Activated CD4-positive, alpha-beta T cell treated with anti-CD3 and anti-CD28 coated beads, Interleukin-2, amount 50 U/mL, for 48 hours (primary cell): ENCODE results near the gene PGLYRP3.

Experiments
- DNase-seq, 2 experiments: peaks; one replicate each; pipeline ENCODE4 v3.0.0-alpha.2; 2020

The PGLYRP3 gene

DNA sequence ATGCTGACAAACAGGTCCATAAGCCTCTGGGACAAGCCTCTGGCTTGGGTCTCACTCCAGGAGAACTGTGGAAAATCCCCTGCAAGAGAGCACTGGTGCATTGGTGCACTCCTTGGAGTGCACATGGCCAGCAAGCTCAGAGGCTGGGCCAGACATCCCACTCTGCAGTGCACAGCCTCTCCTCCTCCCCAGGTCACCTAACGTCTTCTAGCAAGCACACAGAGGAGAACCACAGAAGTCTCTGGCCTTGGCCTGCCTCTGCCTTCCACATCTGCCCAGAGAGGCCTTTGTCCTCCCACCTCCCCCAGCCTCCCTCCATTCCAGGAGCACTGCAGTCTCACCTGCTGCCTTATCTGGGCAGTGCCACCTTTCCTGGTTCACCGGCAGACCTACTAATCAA lies 4.2 kb downstream of the PGLYRP3 start:
- DNase-seq, result no peak

DNA sequence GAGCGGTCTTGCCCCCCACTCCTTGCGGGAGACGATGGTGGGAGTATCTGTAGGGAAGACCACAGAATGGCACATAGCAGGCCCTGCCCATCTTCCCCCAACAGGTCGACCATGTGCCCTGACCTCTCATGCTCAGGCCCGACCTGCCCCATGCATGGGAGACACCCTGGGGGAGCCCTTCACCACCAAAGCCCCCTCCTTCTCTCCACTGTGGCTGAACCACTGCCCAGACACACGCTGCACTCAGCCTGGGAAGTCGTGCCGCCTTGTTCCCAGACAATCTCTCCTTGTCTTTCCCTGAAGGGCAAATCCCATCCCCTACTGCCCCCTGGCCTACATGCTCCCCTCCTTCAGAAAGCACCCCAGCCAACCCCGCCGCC lies 5.5 kb downstream of the PGLYRP3 start:
- DNase-seq, result no peak

DNA sequence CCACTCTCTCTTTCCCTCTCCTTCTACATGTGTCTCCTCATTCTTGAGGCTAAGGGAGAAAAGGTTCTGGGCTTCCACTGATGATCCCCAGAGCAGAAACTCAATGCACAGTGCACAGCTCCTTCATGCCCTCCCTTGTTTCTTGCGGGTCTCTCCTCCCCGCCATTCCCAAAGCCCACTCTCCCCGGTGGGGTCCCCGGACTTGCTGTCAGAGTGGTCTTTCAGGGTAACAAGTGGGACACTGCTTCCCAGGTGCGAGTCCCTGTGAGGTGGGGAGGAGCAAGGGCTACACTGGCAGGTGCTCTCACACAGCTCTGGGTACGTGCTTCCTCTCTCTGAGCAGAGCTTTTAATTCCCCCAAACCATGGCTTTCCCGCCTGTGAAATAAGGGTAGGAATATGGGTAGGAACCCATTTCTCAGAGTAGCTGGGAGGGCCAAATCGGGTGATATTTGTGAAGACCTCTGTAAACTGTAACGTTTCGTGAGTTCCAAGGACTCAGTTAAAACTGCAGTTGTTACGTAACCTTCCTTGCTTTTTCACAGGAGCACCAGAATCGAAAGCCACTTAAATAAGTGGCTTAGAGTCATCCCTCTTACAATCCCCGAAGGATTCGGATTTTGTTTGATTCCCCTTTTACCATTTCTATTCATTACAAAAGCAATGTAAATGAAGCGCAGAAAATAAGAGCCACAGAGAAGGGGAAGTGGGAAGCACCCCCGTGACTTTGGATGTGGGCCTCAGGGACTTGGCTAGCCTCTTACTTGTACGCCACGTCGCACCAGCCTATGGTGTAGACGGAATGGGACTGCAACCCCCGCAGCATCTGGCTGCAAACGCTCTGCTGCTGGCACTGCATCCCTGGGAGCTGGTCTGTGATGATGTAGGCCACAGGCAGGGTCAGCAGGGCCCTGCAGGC lies 6.2 kb downstream of the PGLYRP3 start:
- no peak for DNase-seq

DNA sequence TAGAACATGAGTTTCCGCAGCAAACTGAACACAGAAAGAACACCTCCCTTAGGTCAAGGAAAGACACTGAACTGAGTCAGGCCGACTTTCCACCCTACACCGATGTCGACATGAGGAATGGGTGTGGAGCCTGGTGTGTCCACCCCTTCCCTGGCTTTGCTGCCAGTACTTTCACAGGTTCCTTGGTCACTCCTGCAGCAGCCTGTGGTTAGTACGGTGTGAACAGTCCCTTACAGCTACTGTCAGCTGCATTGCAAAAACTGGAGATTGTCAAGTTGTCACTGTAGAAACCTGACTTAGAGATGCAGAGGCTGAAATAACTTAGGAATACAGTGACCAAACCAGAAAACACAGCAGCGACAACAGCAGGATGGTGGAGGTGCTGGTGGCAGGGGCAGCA lies 7.1 kb downstream of the PGLYRP3 start:
- no peak for DNase-seq

DNA sequence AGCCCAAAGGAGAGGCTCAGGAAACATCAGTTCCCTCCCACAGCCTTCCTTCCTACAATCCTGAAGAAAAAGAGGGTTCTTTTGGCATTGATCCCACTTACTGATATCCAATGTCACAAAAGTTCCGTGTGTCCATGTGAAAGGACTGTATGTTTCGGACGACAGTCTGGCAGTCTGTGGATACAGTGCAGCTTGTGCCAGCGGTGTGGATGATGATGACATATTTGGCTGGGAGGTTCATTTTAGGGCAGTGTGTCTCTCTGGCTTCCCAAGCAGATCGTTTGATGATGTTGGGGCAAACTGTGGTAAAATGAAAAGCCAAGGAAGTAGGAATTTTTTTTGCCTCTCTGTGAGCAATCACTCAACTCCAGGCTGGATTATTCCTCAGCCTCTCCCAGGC lies 10.4 kb downstream of the PGLYRP3 start:
- no peak for DNase-seq

DNA sequence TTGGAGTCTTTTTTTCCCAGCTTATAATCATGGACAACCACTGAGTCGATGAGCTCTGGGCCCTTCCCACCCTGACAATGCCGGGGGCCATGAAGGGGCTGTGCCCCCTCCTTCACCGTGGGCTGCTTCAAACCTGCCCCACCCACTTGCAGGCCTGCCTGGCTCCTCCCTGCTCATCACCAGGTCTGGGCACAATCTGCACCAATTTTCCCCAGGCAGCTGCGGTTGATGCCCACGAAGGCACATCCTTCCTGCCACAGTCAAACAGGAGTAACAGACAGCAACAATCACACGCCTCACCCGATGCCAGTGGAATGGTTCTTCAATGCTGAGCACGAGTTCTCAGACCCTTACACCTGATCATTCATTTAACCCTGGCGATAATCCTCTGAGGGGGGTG lies 18.9 kb downstream of the PGLYRP3 start:
- DNase-seq, result peak in 1 of 2 experiments; percentile 14

DNA sequence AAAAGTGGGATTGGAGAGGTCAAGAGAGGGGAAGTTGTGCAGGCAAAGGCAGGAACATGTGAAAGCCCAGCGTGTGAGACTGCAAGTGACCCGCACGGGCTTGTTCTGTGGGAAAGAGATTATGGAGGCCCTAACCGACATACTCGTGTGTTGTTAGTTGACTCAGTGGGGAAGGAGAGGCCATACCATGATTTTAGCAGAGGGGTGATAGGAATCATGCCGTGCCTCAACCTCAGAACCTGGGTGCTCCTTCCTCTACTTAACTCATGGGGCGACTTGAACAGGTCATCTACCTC lies 19.3 kb downstream of the PGLYRP3 start:
- DNase-seq, result no peak

DNA sequence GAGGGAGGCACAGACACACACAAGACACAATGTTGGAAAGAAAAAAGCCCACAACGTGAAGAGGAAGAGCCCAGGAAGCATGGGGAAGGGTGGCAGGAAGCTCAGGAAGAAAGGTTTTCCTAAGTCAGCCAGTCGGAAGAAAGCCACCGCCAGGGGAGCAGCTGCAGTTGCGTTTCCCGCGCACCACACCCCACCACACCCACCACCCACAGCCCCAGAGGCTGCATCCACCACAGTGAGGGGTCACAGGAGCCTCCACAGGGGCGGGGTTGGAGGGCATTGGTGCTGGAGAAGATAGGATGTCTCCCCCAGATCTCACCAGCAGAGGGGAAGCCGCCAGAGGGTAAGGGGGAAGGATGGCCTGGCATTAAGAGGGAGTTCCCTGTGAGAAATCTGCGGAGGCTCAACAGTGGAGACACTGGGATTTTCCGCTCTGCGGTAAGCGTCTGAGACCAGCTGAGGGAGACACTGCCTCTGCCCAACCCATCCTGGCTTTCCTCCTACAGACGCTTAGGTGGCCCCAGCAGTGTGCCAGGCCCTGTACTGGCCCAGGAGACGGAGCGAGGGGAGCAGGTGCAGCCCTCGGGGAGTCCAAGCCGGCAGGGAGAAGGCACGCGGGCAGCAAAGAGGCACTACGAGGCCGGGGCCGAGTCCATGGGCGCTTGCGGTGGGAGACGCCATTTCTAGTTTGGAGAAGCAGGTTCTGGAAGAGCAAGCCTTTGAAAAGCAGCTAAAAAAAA lies 19.8 kb downstream of the PGLYRP3 start:
- no peak for DNase-seq

DNA sequence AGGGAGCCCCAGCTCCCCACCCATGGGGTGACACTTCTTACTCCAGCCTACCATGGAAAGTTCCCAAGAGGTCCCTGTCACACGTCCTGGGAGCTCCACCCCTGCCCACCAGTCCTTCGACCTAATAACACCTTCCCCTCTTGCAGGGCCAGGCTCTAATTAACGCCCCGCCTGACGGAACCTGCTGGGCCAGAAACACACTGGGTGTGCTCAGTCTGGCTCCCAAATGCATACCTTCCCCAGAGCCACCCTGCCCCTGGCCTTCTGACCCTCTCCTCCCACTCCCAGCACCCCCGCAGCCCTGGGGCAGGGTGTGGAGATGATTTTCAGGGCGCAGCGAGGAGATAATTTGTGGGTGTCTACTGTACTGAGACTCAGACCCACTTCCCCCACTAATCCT lies 20.6 kb downstream of the PGLYRP3 start:
- no peak for DNase-seq

DNA sequence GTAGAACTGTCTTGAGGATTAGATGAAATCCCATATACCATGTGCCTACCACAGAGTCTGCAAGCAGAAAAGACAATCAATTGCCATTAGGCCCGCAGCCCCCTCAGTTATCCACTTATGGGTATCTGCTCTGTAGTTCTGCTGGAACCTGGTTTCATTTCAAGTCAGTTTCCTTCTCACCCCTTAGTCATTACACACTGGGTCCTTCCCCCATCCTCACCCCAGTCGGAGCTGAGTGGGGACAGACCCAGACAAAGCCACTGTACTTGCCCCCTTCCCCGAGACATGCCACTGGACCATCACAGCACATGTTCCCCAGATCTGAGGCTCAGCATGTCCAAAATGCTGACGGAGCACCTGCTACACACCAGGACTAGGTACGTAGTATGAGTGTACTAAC lies 21.2 kb downstream of the PGLYRP3 start:
- no peak for DNase-seq

DNA sequence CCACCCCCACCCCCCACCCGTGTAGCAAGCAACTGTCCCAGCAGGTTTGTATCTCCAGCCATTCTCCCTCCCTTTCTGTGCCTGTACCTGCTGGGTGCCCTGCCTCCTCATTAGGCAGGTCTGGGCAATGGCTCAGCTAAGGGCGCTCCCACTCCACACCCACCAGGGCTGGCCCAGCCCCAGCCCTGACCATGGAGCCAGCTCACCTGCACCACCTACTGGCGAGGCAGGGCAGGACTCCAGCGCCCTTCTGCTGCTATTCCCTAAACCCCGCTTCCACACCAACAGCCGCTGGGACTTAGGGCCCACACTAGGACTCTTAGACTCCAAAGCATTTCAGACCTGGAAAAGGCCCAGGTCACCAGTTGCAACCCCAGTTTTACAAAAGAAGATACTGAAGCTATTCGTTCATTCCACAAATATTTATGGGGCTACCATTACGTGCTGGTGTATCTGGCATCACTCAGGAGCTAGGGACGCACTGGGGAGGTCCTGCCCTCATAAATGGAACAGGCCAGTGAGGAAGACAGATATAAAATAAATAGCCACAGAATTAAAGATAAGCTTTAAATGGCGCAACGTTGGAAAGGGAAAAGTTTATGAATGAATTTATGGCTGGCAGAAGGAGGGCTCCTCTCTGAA lies 24.0 kb downstream of the PGLYRP3 start:
- DNase-seq, result peak; percentile 36 to 43

DNA sequence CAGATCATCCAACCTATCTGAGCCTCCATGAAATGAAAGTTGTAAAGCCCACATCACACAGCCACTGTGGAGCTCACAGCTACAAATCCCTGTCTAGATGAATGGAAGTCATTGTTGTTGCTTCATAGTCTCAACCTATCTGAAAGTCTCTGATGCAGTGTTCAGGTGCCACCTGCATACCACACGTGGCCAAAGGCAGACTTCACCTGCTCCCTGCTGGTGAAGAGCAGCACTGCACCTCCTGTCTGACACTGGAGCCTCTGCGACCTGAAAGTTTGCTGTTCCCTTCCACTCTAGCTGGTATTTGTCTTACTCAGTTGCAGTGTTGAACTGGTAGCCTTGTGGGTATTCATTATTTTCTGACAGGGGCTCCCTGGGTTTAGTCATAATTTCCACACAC lies 34.9 kb downstream of the PGLYRP3 start:
- DNase-seq, result peak; percentile 47 to 65

DNA sequence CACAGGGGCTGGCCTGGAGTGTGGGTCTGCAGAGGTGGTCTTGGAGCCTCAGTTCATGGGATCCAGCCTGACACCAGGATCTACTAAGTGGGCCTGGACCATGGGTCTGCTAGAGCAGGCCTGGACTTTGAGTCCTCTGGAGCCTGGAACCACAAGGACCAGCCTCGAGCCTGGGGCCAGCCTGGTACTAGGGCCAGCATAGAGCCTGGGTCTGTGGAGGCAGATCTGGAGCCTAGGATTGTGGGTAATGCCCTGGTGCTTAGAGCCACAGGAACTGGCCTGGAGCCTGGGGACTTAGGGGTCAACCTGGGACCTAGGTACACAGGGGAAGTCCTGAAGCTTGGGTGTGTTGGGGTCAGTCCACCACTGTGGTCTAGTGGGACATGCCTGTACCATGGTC lies 40.6 kb downstream of the PGLYRP3 start:
- no peak for DNase-seq

DNA sequence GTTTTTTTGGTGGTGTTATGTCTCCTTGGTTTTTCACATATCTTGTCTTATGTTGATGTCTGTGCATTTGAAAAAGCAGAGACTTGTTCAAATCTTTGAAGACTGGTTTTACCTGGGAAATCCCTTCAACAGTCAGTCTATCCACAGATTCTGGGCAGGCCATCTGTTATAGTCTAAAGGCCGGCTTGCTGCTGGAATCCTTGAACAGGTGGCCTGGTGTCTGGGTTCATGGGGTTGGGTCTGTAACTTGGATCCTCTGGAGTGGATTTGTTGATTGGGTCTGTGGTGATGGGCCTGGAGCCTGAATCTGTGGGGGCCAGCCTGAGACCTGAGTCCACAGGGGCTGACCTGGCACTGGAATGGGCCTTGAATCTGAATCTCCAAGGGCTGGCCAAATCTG lies 41.0 kb downstream of the PGLYRP3 start:
- DNase-seq, result no peak

DNA sequence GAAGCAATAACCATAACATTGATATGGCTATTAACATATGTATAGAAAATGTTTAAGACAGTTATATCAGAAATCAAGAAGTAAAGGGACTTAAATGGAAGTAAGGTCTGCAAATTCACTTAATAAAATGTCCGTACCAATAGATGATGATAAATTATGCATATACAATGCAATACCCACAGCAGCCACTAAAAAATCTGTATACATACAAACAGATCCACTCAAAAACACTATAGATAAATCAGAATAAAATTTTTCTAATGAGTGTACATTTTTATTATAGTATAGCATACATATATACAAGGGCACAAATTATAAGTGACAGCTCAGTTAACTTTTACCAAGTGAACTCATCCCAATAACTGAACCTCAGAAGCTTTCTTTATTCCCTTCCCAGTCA lies 47.3 kb downstream of the PGLYRP3 start:
- no peak for DNase-seq

DNA sequence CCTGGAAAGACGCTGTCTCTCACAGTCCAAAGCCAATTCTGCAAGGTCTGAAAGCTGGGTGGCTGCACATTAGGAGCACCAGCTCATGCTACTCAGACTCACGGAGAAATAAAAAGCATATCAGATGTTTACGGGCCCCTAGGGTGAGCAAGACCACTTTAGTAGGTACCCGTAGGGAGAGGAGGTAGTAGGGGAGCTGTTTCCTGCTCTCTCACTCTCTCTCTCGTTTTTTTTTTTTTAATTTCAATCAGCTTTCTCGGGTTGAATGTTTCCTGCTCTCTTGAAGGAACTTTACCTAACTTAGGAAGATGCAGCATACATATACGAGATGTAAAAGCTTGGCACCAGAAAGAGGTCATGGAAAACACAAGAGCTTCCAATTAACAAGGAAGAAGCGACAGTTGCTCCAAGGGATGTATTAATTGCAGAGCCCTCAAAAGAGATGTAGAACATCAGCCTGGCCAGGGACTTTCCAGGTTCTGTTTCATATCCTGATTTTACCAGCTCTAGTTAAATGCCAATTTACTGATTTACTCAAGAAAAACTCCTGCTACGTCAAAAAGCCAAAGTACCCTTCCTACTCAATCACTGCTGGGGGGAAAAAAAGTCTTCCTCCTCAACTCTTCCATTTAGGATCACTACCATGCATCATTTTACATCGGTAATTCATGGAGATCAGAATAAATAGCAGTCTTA lies 50.1 kb downstream of the PGLYRP3 start:
- no peak for DNase-seq

DNA sequence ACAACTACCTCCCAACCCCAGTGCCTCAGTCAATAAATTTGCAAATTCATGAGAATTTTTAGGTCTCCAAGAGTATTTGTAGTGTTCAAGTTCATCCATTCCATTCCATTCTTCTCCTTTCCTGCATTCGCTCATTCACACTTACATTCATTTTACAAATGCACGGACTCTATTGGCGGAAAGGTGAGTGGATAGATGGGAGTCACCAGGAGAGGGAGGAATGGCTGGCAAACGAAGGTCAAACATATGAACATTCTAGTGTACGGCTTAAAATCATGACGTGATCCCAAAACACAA lies 50.7 kb downstream of the PGLYRP3 start:
- no peak for DNase-seq

DNA sequence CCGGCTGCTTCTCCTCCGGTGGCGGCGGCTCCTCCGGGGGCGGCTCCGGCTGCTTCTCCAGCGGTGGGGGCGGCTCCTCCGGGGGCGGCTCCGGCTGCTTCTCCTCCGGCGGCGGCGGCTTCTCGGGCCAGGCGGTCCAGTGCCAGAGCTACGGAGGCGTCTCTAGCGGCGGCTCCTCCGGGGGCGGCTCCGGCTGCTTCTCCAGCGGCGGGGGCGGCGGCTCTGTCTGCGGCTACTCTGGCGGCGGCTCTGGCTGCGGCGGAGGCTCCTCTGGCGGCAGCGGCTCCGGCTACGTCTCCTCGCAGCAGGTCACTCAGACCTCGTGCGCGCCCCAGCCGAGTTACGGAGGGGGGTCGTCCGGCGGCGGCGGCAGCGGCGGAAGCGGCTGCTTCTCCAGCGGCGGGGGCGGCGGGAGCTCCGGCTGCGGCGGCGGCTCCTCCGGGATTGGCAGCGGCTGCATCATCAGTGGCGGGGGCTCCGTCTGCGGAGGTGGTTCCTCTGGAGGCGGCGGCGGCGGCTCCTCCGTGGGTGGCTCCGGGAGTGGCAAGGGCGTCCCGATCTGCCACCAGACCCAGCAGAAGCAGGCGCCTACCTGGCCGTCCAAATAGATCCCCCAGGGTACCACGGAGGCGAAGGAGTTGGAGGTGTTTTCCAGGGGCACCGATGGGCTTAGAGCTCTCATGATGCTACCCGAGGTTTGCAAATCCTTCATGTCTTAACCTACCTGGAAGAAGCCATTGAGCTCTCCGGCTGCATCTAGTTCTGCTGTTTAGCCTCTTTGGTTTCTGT lies 51.3 kb downstream of the PGLYRP3 start:
- peak; percentile 7 to 20 for DNase-seq

DNA sequence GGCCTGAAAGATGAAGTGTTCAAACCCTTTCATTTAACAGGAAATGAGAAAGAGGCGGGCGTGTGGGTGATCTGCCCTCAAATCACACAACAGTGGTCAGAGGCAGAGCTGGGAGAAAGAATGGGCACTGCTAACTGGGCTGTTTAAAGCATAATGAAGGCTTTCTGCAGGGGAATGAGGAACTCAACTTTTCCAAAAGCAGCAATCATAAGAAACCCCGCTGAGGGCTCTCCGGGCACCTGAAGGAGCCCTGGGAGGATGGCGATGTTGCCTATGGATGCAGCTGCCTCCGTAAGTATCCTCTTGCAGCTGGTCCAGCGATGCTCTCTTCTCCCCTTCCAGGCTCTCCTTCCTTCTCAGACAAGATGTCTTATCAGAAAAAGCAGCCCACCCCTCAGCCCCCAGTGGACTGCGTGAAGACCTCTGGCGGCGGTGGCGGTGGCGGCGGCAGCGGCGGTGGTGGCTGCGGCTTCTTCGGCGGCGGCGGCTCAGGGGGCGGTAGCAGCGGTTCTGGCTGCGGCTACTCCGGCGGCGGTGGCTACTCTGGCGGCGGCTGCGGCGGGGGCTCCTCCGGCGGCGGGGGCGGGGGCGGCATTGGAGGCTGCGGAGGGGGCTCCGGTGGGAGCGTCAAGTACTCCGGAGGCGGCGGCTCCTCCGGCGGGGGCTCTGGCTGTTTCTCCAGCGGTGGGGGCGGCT lies 52.0 kb downstream of the PGLYRP3 start:
- peak; percentile 9 to 23 for DNase-seq

DNA sequence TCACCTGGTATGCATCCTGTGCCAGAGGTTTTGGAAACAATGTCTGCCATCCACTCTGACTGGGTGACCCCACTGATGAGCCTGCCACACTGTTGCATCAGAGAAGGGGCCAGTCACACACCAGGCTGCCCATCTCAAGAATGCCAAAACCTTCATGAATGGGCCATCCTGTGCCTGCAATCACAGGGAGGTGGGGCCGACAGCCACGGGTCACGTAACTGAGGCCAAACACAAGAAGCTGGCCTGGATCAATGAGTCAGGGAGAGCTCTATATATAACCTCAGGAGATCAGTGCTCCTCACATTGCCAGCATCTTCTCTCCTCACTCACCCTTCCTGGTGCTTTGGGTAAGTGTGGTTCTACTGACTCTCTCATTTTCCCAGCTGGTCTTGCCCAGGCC lies 53.4 kb downstream of the PGLYRP3 start, which contains the start of gene LORICRIN:
TSS of gene LORICRIN (plus strand) at position 301 of the 400 bp plus-strand sequence. CDS start 1,263 bp downstream, outside the sequence.
- DNase-seq, result no peak

DNA sequence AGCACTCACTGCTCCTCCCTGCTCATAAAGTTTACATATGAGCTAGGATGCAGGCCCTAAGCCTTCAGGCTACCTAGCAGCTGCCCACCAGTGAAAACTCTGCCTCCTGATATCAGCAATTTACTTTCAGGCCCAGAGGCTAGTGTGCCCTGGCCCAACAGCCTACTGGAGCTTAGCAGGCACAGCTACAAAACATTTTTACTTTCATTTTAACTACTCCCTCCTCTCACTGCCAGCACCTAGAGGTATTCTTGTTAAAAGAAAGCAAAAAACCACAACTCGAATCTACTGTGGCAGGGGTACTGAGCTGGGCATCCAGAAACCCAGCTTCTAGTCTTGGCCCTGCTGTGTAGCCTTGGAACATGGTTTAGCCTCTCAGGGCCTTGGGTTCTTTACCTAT lies 59.1 kb downstream of the PGLYRP3 start:
- no peak for DNase-seq

DNA sequence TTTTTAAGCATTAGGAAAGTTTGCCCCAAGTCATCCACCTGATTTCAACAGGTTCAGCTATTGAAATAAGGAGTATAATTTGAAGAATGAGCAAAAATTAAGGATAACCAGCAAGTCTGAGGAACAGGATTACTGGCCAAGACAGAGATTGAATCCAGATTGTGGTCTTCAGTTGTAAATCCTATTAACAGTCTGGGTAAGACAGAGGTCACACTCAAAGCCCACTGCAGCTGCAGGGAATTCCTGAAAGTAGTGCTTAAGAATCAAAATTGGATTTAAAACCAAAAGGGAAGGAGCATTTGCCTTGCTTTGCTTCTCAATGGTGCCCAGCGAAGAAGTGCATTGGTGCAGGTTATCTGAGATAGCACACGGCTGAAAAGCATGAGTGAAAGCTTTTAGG lies 59.7 kb downstream of the PGLYRP3 start:
- no peak for DNase-seq
